ENCODE results near the gene DBNL. TPM values are rescaled to one million over a fixed set of nuclear protein-coding genes. Genes with fewer than 3 reads are reported as not detected.

Gene DBNL
- total RNA-seq, 2 experiments from 2014 or later = 88.5 to 90.6 TPM

GRCh38 chr7:44067064-44067951 lies 22.8 kb downstream of the DBNL start:
- peaks cover 11% of the 10 kb centered on the region for H3K36me3 Mint-ChIP-seq (ENCODE audit: low read depth)
- H3K9me3 Mint-ChIP-seq = no peaks in the 10 kb centered on the region
- TF ChIP-seq CTCF (IDR thresholded peaks at IDR 0.05) = no peak
- peaks cover 32% of the 10 kb centered on the region for H3K4me1 Mint-ChIP-seq (ENCODE audit: low read depth)
- H3K4me3 Mint-ChIP-seq = no peak overlapping the region
- peaks cover 3% of the 10 kb centered on the region for H3K36me3 ChIP-seq (ENCODE audit: insufficient read depth, low read length)
- H3K27ac Mint-ChIP-seq = no peak overlapping the region
- no peak for ATAC-seq (ENCODE audit: poor library complexity)
- no peak overlapping the region for H3K4me3 ChIP-seq (ENCODE audit: low read length)
- H3K27me3 ChIP-seq (ENCODE audit: control insufficient read depth in 1 of 2, insufficient read depth in 2 of 2, low read length in 2 of 2) = no peaks in the 10 kb centered on the region
- intact Hi-C loops (cut with DNase I, micrococcal nuclease) = no loop called here
- POLR2A ChIA-PET = interaction anchor here (0.7 to 2.4 kb wide), 8 partner anchors 8 to 420 kb away, joined by 3 to 14 read pairs (median 6); partner anchors contain the start of genes DBNL and POLD2
- H3K4me1 ChIP-seq (ENCODE audit: insufficient read depth, low read length) = peaks cover 30% of the 10 kb centered on the region
- no peak overlapping the region for H3K27ac ChIP-seq (ENCODE audit: low read depth in 1 of 2, low read length in 2 of 2)
- no peaks in the 10 kb centered on the region for H3K27me3 Mint-ChIP-seq
- peaks cover 0 to 6% of the 10 kb centered on the region in 2 experiments for H3K9me3 ChIP-seq (ENCODE audit: control insufficient read depth in 1 of 2, insufficient read depth in 1 of 2, low read length in 2 of 2)
- CTCF ChIA-PET = no interaction called here
- peak in 1 of 14 experiments; percentile 31 for DNase-seq

DNA sequence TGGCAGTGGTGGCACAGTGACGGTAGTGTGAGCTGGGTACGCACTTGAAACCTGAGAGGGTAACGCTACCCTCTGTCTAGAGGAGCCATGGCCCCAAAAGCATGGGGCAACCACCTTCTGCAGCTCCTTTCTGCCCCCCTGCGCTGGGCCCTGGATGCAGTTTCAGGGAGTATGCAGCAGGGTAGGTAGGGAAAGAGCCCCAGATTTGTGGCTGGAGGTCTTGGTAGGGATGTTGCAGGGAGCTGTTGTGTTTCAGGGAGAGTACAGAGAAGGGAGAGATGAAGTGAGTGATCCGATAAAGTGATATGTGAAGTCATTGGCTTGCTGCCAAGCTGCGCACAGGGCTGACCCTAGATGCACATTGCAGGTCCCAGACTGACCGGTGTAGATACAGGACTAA lies 23.6 kb downstream of the DBNL start:
- DNase-seq = no peak
- H3K9me3 Mint-ChIP-seq = no peaks in the 10 kb centered on the region
- H3K27me3 Mint-ChIP-seq = no peaks in the 10 kb centered on the region
- POLR2A ChIA-PET = interaction anchor here (0.7 to 2.4 kb wide), 6 partner anchors 13 to 420 kb away, joined by 3 to 14 read pairs (median 6); partner anchors contain the start of genes DBNL and POLD2
- H3K27ac Mint-ChIP-seq = no peak overlapping the region
- H3K4me3 Mint-ChIP-seq = no peak overlapping the region
- H3K4me1 ChIP-seq (ENCODE audit: insufficient read depth, low read length) = peaks cover 37% of the 10 kb centered on the region
- H3K4me3 ChIP-seq (ENCODE audit: low read length) = no peak overlapping the region
- H3K9me3 ChIP-seq (ENCODE audit: control insufficient read depth in 1 of 2, insufficient read depth in 1 of 2, low read length in 2 of 2) = peaks cover 0 to 6% of the 10 kb centered on the region in 2 experiments
- no peak overlapping the region for H3K27ac ChIP-seq (ENCODE audit: low read depth in 1 of 2, low read length in 2 of 2)
- no peak for ATAC-seq (ENCODE audit: poor library complexity)
- no peaks in the 10 kb centered on the region for H3K27me3 ChIP-seq (ENCODE audit: control insufficient read depth in 1 of 2, insufficient read depth in 2 of 2, low read length in 2 of 2)
- peaks cover 34% of the 10 kb centered on the region for H3K4me1 Mint-ChIP-seq (ENCODE audit: low read depth)
- CTCF ChIA-PET = no interaction called here
- H3K36me3 Mint-ChIP-seq (ENCODE audit: low read depth) = peaks cover 18% of the 10 kb centered on the region
- intact Hi-C loops (cut with DNase I, micrococcal nuclease) = no loop called here
- no peak for TF ChIP-seq CTCF (IDR thresholded peaks at IDR 0.05)
- peaks cover 9% of the 10 kb centered on the region for H3K36me3 ChIP-seq (ENCODE audit: insufficient read depth, low read length)

DNA sequence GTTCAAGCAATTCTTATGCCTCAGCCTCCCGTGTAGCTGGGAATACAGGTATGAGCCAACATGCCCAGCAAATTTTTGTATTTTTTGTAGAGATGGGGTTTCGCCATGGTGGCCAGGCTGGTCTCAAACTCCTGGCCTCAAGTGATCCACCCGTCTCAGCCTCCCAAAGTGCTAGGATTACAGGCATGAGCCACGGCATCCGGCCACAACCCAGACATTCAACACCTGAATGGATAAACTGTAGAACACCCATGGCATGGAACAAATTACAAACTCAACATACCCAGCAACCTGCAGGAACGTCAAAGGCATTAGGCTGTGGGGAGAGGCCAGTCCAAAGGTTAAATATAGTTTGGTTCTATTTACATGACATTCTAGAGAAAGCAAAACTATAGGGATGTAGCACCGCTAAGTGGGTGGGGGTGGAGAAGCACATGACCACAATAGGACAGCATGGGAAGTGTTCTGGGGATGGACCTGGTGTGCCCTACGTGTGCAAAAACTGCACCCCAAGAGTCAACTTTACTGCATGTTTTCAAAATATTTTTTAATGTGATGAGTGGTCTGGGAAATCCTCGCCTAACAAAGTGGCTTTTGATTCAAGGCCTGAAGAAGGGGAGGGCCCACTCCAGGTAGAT lies 27.3 kb downstream of the DBNL start:
- H3K36me3 Mint-ChIP-seq (ENCODE audit: low read depth) = peaks cover 49% of the 10 kb centered on the region
- H3K27me3 Mint-ChIP-seq = no peaks in the 10 kb centered on the region
- no peaks in the 10 kb centered on the region for H3K9me3 Mint-ChIP-seq
- Histone ChIP-seq H3K27me3 (ENCODE audit: control insufficient read depth in 1 of 2, insufficient read depth in 2 of 2, low read length in 2 of 2) (no peaks in the 10 kb centered on the region), H3K27ac (ENCODE audit: low read depth in 1 of 2, low read length in 2 of 2) (no peak overlapping the region), H3K4me3 (ENCODE audit: low read length) (no peak overlapping the region), H3K36me3 (ENCODE audit: insufficient read depth, low read length) (peaks cover 41% of the 10 kb centered on the region), H3K9me3 (ENCODE audit: control insufficient read depth in 1 of 2, insufficient read depth in 1 of 2, low read length in 2 of 2) (no peaks in the 10 kb centered on the region), H3K4me1 (ENCODE audit: insufficient read depth, low read length) (peaks cover 26% of the 10 kb centered on the region)
- ChIA-PET POLR2A (interaction anchor here (1.0 to 2.2 kb wide), 3 partner anchors 8 to 27 kb away, joined by 3 to 10 read pairs (median 4); partner anchors contain the start of gene DBNL), CTCF (interaction anchor here (0.7 kb wide), 1 partner anchor 27 kb away, joined by 4 read pairs; the partner anchor contains the start of gene DBNL)
- TF ChIP-seq CTCF (IDR thresholded peaks at IDR 0.05) = no peak
- ATAC-seq (ENCODE audit: poor library complexity) (no peak), DNase-seq (no peak)
- H3K4me3 Mint-ChIP-seq = no peak overlapping the region
- peaks cover 17% of the 10 kb centered on the region for H3K4me1 Mint-ChIP-seq (ENCODE audit: low read depth)
- peak overlapping the region; percentile 68 for H3K27ac Mint-ChIP-seq
- intact Hi-C loops (cut with DNase I, micrococcal nuclease) = no loop called here
